ENCODE data around the gene SLC27A4.

- TF ChIP-seq POLR2A (IDR thresholded peaks at IDR 0.05) (no peak), CTCF (IDR thresholded peaks at IDR 0.05) (no peak)
Measured at GRCh38 chr9:128298535-128299482, 41.5 kb upstream of the SLC27A4 start.
